Measurements from ENCODE around the gene SPOCK2. TPM values are rescaled to one million over a fixed set of nuclear protein-coding genes. Genes with fewer than 3 reads are reported as not detected.

The SPOCK2 gene
- total RNA-seq, 1 donor from 2014 or later, result 5.3 TPM

GRCh38 chr10:72022228-72022627 is 66.1 kb downstream of the SPOCK2 start:
- DNase-seq (ENCODE audit: low spot score), result no peak
- ATAC-seq, result no peak
- intact Hi-C loops (cut with DNase I), result no loop called here

- intact Hi-C loops (cut with DNase I), result no loop called here
- no peak for DNase-seq (ENCODE audit: low spot score)
- no peak for ATAC-seq
Observed at GRCh38 chr10:72020914-72021809, 67.2 kb downstream of the SPOCK2 start.

GRCh38 chr10:72019085-72019876 is 69.1 kb downstream of the SPOCK2 start:
- ATAC-seq, result no peak
- intact Hi-C loops (cut with DNase I), result no loop called here
- no peak for DNase-seq (ENCODE audit: low spot score)

GRCh38 chr10:72016608-72017300 is 71.6 kb downstream of the SPOCK2 start:
- DNase-seq (ENCODE audit: low spot score), result no peak
- peak; percentile 14 for ATAC-seq
- intact Hi-C loops (cut with DNase I), result no loop called here

GRCh38 chr10:72015841-72016240 is 72.5 kb downstream of the SPOCK2 start:
- intact Hi-C loops (cut with DNase I), result no loop called here
- no peak for ATAC-seq
- no peak for DNase-seq (ENCODE audit: low spot score)

GRCh38 chr10:72014785-72015480 is 73.4 kb downstream of the SPOCK2 start:
- ATAC-seq, result no peak
- DNase-seq (ENCODE audit: low spot score), result no peak
- intact Hi-C loops (cut with DNase I), result no loop called here

GRCh38 chr10:72014197-72014596 is 74.2 kb downstream of the SPOCK2 start:
- ATAC-seq (no peak), DNase-seq (ENCODE audit: low spot score) (no peak)
- intact Hi-C loops (cut with DNase I), result no loop called here

- intact Hi-C loops (cut with DNase I), result no loop called here
- ATAC-seq (no peak), DNase-seq (ENCODE audit: low spot score) (no peak)
Observed at GRCh38 chr10:72013202-72013945, 75.0 kb downstream of the SPOCK2 start.

GRCh38 chr10:72012796-72013195 is 75.6 kb downstream of the SPOCK2 start:
- ATAC-seq (no peak), DNase-seq (ENCODE audit: low spot score) (no peak)
- intact Hi-C loops (cut with DNase I), result no loop called here

- intact Hi-C loops (cut with DNase I), result no loop called here
- DNase-seq (ENCODE audit: low spot score) (no peak), ATAC-seq (no peak)
Observed at GRCh38 chr10:72011976-72012512, 76.3 kb downstream of the SPOCK2 start.

- no peak for DNase-seq (ENCODE audit: low spot score)
- no peak for ATAC-seq
- intact Hi-C loops (cut with DNase I), result no loop called here
Observed at GRCh38 chr10:72011468-72011867, 76.9 kb downstream of the SPOCK2 start.

GRCh38 chr10:72011016-72011415 is 77.3 kb downstream of the SPOCK2 start:
- DNase-seq (ENCODE audit: low spot score) (no peak), ATAC-seq (no peak)
- intact Hi-C loops (cut with DNase I), result no loop called here

GRCh38 chr10:72010234-72010973 is 77.9 kb downstream of the SPOCK2 start:
- intact Hi-C loops (cut with DNase I), result no loop called here
- ATAC-seq (peak; percentile 29), DNase-seq (ENCODE audit: low spot score) (no peak)

- intact Hi-C loops (cut with DNase I), result no loop called here
Observed at GRCh38 chr10:72009425-72010081, 78.8 kb downstream of the SPOCK2 start.

GRCh38 chr10:72009051-72009424 is 79.3 kb downstream of the SPOCK2 start:
- ATAC-seq (no peak), DNase-seq (ENCODE audit: low spot score) (no peak)
- intact Hi-C loops (cut with DNase I), result no loop called here

More at GRCh38 chr10:72009425-72010081, 78.8 kb downstream of the SPOCK2 start:
- ATAC-seq, result peak; percentile 95
- DNase-seq (ENCODE audit: low spot score), result peak; percentile 89
